ENCODE measurements around the gene MPRIP.
"Not testable (repeated sequence)": the region's sequence is repeated elsewhere in the genome, so short reads cannot be mapped to it uniquely, and the experiment has no call there.

The MPRIP gene

GRCh38 chr17:17011043-17011907, 31.0 kb upstream of the MPRIP start:
- peak; percentile 94 for DNase-seq (ENCODE audit: low read depth)

DNA sequence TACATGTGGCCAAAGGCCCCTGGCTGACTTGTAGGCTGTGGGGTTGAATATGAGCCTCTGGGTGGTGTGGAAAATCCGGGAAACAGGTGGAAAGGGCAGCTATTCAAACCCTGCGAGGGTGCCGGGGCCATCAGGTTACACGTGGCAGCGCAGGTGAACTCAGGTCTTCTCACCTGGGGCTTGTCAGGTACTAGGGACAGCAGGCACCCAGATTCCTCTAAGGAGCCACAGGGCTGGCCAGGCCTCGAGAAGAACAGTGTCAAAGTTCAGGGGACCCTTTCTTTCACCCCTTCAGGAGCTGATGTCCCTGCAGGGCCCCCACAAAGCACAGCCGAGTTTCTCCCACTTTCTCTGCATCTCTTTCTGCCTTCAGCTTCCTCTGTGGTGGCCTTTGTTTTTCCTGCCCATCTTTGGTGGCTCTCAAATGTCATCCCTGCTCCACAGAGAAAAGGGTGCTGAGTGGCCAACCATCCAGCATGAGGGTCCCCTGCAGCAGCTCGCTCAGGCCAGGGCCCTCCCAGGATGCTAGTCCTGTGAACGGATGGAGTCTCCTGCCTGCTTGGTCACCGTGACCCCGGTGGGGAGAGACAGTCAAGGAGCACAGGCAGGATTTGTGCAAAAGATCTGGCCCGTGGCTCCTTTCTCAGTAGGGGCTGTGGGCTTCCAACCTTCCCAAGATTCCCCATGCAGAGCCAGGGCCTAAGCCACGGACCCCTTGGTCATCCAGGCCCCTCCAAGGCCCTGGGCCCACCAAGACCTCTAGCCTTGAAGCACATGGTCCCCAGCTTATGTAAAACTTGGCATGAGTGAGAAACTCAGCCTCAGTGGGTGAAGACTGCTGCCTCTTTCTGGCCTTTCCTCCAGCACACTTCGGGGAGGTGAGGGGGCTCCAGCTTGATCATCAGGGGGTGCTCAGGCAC, 28.2 kb upstream of the MPRIP start:
- not testable (repeated sequence) for DNase-seq (ENCODE audit: low read depth)

DNA sequence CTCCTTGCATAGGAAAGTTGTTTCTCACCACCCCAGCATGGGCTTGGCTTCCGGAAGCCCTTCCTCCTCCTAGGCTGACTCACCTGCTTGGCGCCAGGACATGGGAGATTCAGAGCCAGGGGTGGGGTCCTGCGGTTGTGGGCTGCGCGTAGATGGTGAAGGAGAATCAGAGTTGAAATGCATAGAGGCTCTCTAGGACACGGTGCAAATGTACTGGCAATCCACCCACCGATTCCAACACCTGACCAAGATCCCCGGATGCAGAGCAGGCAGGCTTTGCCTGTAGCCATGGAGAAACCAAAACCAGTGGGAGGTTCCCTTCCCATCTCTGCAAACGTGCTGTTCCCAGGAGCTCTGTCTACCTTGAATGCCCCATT, 27.5 kb upstream of the MPRIP start:
- not testable (repeated sequence) for DNase-seq (ENCODE audit: low read depth)

GRCh38 chr17:17015230-17015629, 27.0 kb upstream of the MPRIP start:
- no peak for DNase-seq (ENCODE audit: low read depth)

DNA sequence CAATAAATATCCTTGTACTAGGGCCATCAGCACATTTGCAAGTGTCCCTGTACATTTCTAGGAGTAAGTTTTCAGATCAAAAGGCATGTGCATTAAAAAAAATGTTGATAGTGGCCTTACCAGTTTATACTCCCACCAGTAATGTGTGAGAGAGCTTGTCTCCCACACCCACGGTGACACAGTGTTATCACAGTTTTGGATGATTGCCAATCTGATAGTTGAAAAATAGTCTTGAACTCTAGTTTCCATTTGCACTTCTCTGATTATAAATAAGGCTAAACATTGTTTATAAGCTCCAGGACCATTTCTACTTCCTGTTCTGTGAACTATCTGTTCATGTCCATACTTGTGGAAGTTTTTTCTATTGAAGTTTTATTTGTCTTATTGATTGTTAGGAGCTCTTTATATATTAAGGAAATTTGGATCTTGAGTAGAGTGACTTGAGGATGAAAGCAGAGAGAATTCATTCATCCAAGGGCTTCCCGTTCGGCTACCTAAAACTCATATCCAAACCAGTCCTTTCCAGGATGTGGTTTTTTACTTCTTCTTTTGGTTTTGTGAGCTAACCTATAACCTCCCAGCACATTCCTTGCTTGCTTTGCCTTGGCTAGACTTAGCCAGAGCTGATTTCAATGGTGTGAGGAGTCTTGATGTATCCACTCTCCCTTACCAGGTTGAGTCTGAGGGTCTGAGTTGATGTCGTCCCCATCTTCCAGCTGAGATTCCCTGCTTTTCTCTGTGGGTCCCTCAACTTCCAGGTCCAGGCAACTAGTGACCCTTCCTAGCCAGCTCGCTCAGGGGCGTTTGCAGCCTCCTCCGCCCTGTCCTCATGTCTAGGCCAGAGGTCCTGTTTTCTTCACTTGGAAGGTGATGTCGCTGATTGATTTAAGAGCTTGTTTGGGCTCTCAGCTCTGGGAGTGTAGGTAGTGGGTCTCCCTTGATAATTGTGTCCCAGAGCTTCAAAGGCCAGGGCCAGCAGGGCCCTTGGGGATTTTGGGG, 25.8 kb upstream of the MPRIP start:
- not testable (repeated sequence) for DNase-seq (ENCODE audit: low read depth)

DNA sequence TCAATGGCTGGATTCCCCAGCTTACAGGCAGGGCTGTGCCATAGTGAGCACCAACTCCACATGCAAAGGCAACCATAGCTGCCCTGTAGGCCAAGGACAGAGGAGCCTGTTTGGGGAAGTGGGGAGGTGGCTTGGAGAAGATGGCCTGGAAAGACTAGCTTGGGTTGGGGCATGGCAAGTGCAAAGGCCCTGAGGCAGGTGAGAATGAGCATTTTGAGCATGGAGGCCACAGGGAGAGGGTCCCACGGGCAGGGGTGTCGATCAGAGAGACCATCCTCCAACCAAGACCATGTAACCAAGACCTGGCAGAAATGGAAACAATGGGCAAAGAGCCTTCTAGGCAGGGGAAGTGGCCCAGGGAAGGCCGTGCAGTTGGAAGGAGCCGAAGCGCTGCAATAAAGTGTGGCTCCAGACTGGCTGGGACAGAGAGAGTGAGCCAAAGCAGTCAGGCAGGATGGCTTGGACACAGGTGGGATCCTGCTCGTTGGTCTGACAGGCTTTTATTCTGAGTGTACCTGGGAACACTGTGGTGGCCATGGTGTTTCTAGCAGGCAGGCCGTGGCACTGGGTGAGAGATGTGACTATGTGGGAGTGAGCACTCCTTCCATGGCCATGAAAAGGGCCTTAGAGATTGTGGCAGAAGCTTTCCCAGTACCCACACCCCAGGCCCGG, 24.8 kb upstream of the MPRIP start:
- DNase-seq (ENCODE audit: low read depth) = no peak

GRCh38 chr17:17018021-17018441, 24.2 kb upstream of the MPRIP start:
- DNase-seq (ENCODE audit: low read depth) = no peak

DNA sequence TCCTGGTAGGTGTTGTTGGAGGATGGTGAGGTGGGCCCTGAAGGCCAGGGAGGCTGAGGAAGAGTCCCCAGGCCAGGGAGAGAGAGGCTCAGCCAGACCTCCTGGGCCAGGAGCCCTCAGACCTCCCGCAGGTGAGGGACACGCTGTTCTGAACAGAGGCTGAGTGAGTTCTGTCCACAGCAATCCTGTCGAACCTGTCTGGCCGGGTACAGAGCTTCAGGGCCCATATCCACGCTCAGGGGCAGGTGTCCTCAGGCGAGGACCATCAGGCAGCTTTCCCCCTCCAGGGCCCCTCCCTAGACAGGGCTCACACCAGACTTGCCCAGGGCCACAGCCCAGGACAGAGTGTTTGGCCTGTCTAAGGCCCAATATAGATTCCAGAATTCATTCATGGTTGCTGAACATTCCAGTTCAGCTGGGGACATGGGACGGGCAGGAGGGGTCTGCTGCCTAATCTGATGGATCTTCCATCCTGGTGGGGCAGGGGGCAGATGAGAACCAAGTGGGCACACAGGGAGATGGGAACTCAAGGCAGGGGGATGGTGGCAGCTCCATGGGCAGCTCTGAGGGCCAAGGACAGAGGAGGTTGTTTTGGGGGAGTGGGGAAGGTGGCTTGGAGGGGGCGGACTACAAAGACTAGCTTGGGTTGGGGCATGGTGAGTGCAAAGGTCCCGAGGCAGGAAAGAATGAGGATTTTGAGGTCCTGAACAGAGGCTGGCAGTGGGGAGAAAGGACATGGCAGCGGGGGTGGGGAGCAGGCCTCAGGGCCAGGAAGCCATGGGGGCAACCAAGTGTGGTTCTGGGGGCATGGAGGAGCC, 23.4 kb upstream of the MPRIP start:
- DNase-seq (ENCODE audit: low read depth) = no peak

DNA sequence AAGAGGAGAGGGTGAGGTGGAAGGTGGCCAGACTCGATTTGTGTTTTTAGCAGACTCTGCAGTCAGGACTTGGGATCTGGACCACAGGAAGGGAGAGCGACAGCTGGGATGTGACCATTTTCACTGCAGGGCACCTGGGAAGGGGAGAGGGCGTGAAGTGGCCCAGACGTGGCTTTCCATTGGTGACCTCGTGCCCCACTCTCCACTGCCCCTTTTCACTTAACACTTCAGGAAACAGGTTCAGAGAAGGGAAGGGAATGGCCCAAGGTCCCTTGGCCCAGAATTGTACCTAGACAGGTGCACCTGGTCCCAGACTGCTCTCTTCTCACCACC, 22.9 kb upstream of the MPRIP start:
- DNase-seq (ENCODE audit: low read depth) = no peak

- DNase-seq (ENCODE audit: low read depth) = no peak
Observed at GRCh38 chr17:17019891-17020456, 22.3 kb upstream of the MPRIP start.

DNA sequence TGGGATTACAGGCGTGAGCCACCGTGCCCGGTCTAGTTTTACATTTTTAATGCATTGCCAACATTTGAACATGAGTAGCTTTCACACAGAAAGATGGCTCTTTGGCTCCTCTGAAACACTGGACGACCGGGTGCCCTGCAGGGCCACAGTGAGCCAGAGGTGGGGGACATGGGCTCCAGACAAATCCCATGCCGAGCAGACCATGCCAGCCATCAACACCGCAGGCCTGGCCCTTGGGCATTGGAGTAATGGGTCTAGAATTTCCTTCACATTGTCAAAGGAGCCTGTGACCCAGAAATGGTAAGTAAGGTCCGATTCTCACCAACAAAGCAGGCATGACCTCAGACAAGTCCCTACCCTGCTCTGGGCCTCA, 21.4 kb upstream of the MPRIP start:
- no peak for DNase-seq (ENCODE audit: low read depth)

- no peak for DNase-seq (ENCODE audit: low read depth)
Observed at GRCh38 chr17:17021194-17021863, 20.9 kb upstream of the MPRIP start.

GRCh38 chr17:17022011-17022410, 20.2 kb upstream of the MPRIP start:
- no peak for DNase-seq (ENCODE audit: low read depth)

DNA sequence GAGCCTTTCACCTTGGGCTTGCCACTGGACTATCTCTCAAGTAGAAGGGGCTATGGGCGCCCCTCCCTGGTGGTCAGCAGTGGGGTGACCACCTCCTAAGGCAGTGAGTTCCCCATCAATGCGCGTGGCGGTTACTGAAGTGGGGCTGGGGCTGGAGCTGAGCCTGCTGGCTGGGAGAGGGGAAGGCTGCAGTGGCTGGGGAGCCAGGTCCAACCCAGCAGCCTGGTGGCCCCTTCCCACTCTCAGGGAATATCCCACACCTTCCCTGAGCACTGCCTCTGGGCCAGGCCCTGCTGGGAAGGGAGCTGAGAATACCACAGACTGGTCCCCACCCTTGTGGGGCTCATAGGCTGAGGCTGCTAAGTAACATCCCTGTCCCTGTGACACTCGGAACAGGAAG, 19.8 kb upstream of the MPRIP start:
- no peak for DNase-seq (ENCODE audit: low read depth)

DNA sequence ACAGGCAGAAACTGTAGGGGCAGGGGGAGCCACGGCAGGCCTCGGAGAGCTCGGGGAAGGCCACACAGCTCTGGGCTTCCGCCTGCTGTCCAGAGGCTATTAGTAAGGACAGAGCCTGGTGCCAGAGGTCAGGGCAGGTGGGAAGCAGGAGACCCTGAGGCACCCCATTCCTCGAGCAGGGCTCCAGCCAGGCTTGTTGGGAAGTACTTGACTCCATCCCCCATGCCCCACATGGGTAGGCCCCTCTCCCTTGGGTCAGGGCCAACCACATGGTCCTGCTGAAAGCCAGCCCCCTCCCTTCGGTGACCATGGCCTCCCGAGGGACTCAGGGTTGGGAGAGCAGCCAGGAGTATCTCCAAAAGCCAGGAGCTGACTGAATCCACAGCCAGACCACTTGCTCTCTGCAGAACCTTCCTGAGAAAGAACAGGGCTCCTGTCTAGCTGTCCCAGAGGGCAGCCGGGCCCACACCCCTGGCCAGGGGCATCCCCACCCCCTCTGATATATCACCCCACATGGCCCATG, 17.4 kb upstream of the MPRIP start:
- no peak for DNase-seq (ENCODE audit: low read depth)

DNA sequence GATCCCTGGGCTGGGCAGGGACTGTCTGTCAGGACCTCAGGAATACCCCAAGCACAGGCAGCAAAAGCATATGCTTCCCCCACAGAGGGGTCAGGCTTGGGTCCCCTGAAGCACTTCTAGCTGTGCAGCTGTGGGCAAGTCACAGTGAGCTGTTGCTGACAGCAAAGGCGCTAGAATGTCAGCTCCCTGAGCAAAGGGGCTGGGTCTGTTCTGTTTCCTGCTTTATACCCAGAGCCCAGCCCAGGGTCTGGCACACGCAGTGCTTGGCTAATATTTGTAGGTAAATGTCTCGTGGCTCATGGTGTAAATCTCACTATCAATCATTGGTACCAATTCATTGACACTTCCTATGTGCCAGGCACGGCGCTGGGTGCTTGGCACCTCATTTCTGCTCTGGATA, 16.6 kb upstream of the MPRIP start:
- no peak for DNase-seq (ENCODE audit: low read depth)

- DNase-seq (ENCODE audit: low read depth) = no peak
Observed at GRCh38 chr17:17026163-17026562, 16.1 kb upstream of the MPRIP start.

- DNase-seq (ENCODE audit: low read depth) = no peak
Observed at GRCh38 chr17:17027442-17028058, 14.7 kb upstream of the MPRIP start.

All from GM04503 (cell line).